Coronary artery (tissue), 2 donors: ENCODE data around the gene SLC39A6.

ENCODE experiments used
- DNase-seq: peaks from one replicate; pipeline ENCODE4 v3.0.0-alpha.2; 2017; ENCODE audit warnings: low spot score
- H3K27ac ChIP-seq, 2 donors: fragments of 200-600 bp; sonication (generic); one replicate each; pipeline ENCODE4 v1.5.1; 2016 to 2019
- H3K4me3 ChIP-seq: fragments of 200-600 bp; sonication (generic); 2 replicates; pipeline ENCODE4 v1.5.1; 2016; ENCODE audit warnings: mild to moderate bottlenecking, moderate library complexity
- CTCF ChIP-seq: fragments of 200-600 bp; sonication (generic); IDR thresholded peaks from one replicate; pipeline ENCODE4 v1.5.1; 2019; ENCODE audit warnings: antibody characterized with exemption

The SLC39A6 gene

GRCh38 chr18:36058674-36059073 lies 70.5 kb downstream of the SLC39A6 start:
- no peak overlapping the region for H3K27ac ChIP-seq
- H3K4me3 ChIP-seq: no peak overlapping the region
- TF ChIP-seq CTCF: no peak
- no peak for DNase-seq
